HG03175 (cell line): ENCODE results near the gene IGF1R.

Experiments
- ATAC-seq: cut with Tn5 transposase; IDR thresholded peaks from one replicate; pipeline ENCODE4 v1.9.1; 2021; ENCODE audit warnings: mild to moderate bottlenecking, moderate library complexity; ENCODE audit not compliant: unreplicated experiment

The IGF1R gene

DNA sequence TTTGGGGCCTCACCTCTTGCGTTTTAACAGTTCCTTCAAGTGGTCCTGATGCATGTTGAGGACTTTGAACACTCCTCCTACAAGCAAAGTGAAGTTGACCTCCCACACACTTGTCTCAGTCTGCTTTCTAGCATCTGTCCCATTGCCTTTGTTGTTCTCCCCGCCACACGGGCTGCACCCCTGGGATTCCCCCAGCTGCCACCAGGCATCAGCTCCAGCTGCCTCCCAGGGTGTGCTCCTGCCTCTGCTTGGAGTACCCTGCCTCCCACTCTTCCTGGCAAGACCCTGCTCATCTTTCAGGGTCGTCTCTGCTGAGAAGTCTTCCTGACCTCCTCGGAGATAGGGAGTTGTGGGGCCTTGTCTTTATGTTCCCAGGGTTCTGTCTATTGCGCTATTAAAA lies 52.2 kb downstream of the IGF1R start:
- no peak for ATAC-seq

DNA sequence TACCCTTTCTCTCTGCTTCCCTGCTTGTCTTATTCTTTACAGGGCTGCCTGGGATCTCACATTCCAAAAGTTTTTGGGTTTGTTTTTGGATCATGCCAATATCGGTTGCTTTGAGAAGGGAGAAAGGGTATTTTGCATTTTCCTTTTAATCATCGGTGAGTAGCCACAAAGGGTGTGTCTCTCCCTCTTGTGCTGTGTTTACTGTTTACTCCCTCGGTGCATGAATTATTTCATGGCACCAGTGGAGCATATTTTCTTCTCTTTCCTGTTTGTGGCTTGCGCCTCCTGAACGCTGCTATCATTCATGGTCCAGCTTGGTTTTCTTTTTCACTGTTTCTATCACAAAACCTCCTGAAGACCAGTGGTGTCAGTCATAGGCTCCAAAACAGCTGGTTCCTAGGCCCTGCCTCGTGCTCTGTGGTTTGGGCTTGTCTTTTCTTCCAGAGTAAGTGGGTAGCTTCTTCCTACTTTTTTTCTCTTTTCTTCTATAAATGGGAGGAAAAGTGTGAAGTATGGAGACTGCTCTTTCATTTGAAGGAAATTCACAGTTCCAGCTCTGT lies 54.9 kb downstream of the IGF1R start:
- no peak for ATAC-seq

DNA sequence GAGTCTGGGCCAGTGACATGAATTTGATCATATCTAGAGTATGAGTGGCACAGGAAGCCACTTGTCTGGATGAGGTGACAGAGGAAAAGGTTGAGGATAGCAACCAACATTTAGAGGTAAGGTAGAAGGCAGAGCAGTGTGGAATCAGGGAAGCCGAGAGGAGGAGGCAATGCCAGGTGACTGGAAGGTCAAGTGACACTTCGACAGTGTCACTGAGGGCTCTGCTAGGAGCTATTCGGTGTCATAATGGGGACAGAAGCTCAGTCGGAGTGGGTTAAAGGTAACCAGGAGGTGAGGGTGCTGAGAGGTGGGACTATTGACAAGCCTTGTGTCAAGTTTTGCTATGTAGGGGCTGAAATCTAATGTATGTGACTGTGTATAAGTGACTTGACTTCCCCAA lies 56.7 kb downstream of the IGF1R start:
- no peak for ATAC-seq

DNA sequence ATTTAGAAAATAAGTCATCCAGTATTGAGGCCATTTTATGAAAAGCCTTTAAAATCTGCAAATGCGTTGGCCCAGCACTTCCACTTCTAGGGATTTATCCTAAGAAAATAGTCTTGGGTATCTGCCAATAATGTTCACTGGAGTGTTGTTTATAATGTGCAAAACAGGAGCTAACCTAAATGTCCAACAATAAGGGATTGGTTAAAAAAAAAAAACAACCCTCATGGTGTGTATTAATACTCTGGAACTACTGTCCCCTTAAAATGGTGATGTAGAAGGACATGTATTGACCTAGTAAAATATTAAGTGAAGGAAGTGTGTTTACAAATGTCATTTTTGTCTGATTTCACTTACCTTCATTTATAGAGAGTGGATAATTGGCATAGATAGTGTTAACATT lies 58.0 kb downstream of the IGF1R start:
- ATAC-seq, result no peak

DNA sequence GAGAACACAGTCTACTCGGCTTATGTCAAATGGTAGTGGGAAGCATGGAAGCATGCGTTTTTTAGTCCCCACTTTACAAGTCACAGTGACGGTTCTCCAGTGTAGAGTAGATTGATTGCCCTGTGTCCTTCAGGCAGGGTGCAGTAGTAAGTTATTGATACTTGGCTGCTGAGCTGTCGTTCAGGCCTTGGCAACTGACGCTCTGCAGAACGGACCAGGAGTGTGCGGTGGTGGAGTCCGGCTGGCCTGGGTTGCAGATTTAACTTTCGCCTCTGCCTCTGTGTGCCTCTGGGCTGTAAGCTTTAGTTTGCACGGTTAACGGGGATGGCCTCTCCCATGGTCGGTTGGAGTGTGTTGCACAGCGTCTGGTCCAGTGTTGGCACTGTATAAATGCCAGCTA lies 58.6 kb downstream of the IGF1R start:
- ATAC-seq, result no peak

DNA sequence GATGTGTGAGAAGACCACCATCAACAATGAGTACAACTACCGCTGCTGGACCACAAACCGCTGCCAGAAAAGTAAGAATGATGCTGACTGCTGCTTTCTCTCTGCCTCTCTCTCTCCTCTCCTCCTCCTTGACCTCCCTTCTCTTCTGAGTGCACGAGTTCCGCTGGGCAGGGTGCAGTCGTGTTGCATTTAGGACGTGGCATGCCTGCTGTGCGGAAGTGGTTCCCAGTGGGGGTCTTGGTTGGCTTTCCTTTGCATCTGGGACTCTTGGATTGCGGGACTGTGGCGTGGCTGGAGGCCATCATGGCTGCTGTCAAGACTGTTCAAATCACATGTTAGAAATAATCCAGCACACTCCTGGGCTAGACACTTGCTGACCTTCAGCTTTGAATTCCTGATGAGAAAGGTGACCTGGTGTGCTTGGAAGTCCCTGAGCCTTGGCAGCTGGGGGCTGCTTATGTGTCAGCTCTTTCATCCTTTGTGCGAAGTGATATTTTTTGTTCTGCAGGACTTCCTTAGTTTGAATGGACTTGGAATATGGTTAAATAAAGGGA lies 59.8 kb downstream of the IGF1R start:
- no peak for ATAC-seq

DNA sequence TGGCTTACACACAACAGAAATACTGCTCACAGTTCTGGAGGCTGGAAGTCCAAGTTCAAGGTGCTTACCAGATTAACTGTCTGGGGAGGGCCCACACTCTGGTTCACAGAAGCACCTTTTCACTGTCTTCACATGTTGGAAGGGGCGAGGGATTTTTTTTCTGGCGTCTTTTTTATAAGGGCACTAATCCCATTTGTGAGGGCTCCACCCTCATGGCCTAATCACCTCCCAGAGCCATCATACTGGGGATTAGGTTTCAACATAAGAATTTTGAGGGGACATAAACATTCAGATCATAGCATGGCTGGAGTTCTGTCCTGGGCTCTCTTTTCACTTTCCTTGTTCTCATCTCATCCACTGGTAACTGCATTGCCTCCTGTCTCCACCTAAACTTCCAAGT lies 63.5 kb downstream of the IGF1R start:
- ATAC-seq, result no peak

DNA sequence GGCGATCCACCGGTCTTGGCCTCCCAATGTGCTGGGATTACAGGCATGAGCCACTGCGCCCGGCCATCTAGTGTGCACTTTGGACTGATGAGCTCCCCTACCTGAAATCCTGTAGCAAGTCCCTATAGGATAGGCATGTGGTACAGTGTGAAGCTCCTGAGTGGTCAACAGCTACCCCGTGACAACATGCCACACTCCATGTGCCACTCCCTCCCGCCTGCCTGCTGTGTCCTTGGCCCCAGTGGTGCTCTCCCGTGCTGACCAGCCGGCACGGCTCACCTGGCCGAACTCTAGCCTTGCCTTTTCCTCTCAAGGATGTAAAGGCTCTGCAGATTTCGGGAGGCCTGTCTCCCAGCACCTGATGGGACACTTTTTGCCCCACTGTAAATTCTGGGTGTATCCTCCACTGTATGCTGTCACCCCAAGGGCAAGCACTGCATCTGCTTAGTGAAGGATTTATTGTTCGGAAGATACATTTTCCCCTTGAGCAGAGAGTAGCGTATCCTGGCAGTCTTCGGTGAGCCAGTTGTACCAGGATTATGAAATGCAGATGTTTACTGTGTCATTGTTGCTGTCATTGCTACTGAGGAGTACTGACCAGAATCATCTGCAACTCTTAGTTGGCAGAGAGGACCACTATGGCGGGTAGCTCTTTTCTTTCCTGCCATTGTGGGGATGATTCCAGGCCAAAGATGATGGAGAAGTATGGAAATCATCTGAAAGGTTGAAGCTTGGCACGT lies 64.7 kb downstream of the IGF1R start:
- no peak for ATAC-seq

DNA sequence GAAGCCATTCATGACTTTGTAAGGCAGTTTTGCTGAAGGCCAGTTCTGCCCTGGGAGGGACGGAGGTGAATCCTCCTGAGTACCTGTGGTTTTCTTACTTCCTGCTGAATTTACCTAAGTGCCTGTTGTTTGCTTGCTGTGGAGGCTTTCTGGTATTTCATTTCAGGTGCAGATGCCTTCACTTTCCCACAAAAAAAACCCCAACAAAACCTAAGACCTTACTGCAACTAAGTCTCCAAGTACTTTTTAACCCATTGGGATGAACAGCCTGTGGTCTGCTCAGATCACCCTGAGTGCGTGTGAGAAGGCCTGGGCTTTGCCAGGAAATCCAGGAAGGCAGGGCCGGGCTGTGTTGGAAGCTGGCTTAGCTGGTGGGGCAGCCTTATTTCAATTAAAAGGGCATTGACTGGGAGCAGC lies 65.3 kb downstream of the IGF1R start:
- ATAC-seq, result no peak

DNA sequence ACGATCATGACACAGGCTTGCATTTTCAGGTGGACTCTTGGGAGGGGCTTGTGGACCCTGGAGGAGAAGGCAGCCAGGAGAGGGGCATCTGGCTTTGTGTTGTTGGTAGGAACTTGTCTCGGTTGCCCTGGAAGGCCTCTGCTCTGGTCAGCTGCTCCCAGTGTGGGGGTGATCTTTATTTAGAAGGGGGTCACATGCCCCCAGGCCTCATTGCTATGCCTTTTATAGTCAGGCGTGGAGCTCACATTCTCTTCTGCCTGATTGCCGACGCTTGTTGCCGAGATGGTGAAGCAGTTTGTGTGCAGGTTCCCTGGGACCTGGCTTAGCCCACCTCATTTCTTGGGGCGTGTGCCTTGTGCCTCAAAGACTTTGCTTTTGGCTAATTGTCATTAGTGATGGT lies 66.6 kb downstream of the IGF1R start:
- ATAC-seq, result no peak

DNA sequence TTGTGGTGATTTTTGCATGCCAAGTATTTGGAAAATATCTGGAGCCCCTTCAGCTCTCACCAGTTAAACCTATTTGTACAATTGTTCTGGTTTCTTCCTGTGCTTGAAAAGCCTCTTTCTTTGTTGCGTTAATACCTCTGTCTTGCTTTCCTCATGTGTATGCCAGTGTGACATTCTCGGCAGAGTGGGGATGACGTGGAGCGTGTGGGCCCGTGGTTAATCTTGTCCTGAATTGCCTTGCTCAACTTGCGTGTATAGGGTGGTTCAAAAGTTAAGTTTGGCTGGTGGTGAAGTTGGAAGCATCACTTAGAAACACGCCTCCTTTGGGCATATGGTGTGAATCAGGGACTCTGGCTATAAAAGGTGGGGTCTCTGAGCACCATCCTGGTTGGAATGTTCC lies 67.1 kb downstream of the IGF1R start:
- ATAC-seq, result no peak

DNA sequence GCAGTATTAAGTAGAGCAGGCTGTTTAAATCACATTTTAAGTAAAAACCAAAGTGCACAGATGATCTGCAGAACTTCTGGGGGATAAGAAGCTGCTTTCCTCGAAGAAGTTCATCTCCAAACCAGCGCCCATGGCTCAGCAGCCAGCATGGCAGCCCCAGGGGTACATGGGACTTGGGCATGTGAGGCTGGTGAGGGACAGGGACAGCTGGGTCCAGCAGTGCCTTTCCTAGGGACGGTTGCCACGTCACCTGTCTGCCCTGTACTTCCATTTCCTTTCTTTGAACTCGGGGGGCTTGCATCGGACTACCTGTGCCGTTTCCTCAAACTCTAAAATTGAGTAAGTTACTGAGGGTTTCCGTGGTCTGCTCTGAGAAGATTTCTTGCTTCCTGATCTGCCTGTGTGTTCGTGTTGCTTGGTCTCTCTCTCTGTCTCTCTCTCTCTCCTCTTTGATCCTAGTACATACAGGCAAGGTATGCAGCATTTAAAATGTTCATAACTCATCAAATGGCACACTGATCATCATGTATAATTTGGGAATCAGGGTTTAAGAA lies 67.6 kb downstream of the IGF1R start:
- ATAC-seq, result no peak

DNA sequence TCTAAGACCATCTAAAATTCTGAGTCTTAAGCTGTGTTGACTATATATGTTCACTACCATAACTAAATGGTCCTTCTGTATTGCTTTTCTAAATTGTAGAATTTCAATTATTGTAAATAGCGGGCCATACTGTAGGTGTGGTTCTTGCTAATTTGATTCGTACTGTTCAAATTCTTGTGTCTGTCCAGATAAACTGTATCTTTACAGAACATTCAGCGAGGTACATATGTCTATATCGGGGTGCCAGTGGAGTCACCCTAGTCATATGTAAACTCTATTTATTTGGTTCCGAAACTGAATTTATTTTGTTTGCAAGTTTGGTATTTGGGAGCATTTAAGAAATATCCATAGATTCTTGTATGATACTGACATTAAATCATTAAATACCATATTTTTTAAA lies 69.0 kb downstream of the IGF1R start:
- no peak for ATAC-seq

DNA sequence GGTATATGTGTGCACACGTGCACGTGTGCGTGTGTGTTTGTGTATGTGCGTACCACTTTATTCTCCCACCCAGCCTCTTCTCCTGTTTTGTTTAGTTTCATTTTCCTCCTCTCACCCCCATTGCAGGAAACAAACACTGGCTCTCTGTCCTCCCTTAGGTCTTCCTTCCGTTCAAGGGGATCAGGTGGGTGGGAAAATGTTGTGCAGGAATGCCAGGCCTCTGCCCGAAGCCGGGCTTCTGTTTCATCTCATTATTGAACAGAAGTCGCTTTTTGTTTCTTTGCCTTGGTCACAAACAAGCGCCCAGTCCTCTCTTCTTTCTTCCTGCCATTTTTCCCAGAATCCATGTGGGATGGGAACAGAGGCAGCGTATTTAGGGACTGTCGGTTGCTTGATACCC lies 69.6 kb downstream of the IGF1R start:
- no peak for ATAC-seq

DNA sequence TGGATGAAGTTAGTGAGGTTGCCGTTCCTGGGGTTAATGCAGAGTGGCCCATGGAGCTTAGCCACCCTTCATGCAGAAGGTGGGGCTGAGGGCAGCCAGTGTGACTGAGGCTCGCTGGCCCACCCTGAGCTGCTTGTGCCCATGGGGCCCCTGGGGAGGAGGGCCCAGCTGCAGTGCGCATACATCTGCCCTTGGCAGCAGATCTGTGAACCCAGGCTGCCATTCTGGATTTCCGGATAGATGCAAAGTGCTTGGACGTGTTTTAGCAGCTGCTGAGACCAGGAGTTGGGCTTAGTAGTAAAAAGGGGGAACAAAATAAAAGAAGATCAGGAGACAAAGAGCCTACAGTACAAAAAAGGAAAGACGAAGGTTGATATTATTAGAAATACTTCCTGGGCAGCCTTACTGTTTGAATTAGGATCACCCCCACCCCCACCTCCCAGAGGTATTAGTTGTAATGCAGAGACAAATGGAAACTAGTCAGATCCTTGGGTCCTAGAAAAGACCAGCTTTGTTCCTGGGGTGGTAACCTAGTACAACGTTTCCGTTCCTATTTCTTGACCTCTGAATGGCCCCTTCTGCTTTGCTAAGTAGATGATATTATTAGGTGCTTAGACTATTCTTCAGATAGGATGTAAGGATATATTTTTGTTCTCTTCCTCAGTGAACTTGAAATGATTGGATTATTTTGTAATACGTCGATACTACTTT lies 70.2 kb downstream of the IGF1R start:
- ATAC-seq, result no peak

DNA sequence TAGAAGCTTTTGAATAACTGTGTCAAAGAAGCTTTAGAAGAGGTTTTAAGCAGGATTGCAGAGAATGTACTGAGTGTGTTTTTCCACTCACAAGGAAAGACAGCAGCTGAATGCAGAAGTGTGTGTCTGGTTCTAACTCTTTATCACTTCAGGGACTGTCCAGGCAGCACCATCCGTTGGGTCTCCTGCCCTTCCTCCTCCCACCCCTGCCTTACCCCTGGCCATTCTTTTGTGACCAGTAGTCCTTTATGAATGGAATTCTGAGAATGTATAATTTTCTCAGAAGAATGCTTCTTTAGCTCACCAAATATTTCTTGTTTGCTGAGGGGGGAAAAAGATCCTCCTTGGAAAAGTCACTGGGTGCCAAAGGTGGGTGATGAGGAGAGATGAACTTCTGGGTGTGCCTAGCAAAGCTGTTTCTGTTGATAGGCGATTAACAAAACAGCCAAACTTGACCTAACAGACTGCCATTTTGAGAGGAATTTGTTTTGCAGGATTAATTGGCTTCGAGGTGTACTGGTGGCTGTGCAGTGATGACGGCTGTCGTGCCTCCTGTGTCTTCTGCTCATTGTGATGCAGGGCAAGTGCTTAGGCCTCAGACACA lies 70.9 kb downstream of the IGF1R start:
- no peak for ATAC-seq

DNA sequence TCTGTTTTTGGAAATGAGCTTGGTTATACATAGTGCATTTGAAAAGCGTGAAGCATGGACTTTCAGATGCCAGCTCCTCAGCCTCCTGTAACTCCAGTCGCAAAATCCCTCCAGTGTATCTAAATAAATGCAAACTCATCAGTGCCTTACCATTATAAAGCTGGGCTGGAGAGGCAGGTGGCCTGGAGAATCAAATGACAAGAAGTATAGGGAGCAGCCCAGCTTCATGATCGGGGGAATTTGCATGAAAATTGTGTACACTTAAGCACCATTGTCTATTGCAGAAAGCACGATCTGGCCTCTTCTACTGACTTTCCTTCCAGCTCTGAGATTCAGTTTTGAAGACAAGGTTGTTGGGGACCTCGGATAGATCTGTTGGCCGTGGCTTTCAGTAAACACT lies 71.7 kb downstream of the IGF1R start:
- ATAC-seq, result no peak

DNA sequence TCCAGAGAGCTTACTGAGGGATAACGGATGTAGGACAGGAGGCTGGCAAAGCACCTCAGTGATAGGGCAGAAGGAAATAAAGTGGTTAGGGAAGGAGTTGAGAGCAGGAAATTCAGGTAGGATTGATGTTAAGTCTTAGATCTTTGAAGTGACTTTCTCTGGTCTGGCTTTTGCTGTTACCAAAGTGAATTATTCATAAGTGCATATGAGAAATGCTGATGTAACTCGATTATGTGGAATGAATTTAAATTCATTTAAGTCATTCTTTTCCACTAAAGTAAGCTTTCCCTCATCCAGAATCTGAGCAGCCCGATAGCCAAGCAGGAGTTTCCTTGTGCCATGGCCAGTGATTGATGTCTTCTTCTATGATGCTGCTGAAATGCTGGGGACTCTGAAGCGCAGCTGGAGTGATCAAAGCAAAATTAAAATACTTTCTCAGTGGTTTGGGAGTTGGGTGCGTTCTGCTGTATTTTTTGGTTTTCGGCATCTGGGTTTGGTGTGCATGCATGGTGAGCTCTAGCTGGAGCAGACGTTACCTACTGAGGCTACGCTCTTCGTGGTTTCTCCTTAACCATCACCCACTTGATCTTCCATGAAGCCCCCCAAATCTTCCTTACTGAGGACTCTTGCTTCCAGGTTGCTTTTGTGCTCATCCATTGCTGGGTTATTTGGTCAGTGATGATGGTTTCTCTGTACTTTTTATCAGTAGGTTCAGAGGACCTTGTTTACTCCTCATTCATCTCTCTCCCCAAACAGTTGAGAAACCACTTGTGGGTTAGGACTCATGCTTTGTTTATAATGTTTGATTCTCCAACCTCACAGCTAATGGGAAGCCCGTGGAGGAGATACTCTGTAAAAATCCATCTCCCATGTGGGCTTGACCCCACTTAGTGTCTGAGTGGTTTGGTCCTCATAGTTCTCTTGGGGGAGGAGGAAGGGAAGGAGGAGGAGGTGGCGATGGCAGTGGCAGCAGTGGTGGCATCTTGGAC lies 72.5 kb downstream of the IGF1R start:
- ATAC-seq, result no peak

DNA sequence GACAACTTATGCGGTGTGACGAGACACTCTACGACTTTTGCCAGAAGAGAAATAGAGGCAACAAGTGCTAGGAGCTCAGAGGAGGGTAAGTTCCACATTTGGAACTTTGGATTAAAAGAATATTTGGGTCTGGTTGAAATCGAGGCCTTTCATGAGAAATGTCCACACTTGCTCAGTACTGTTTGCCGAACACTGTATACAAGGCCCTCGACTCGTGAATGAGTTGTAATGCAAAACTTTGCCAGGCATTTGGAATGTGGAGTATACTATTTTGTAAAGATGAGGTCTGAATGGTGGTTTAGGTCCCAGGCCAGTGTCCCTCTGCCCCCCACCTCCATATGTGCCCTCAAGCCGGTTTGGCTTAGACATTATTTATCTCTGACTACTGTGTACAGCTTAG lies 73.9 kb downstream of the IGF1R start:
- no peak for ATAC-seq

DNA sequence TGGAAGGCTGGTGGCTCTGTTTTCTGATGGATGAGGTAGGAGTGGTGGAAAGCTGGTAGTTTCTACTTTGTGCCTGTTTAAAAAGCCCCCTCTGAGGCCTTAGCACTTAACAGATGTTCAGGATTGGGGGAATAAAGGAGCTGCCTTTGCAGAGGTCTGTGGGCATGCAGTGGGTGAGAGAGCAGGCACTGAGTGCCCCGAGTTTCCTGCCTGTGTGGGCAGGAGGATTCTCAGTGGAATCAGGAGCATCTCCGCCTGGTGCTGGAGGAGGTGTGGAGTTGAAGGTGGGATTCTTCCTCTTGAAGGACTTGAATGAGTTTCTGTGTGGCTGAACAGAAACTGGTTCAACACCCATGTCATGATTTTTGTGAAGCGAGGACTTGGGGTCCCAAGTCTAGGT lies 74.3 kb downstream of the IGF1R start:
- ATAC-seq, result no peak
